CD14-positive monocyte (primary cell): ENCODE measurements around the gene APBA2. TPM values are rescaled to one million over a fixed set of nuclear protein-coding genes. Genes with fewer than 3 reads are reported as not detected.

Experiments used
- DNase-seq, 3 donors: peaks; one replicate each; pipeline ENCODE4 v3.0.0-alpha.2; 2011 to 2022
- H2AFZ ChIP-seq: 2 replicates; pipeline ENCODE4 v1.6.0; 2012; ENCODE audit warnings: mild to moderate bottlenecking, low read depth, low read length, inconsistent platforms; ENCODE audit not compliant: insufficient read depth, poor library complexity, severe bottlenecking
- H3K27ac ChIP-seq, 2 donors: 1 replicate in 1 of 2; 2 replicates in 1 of 2; pipeline ENCODE4 v1.5.1; 2012 to 2013; ENCODE audit warnings: low read length in 2 of 2, control low read depth in 1 of 2, inconsistent platforms in 1 of 2, low read depth in 1 of 2, mild to moderate bottlenecking in 1 of 2
- H3K27me3 ChIP-seq, 2 donors: one replicate each; pipeline versions ENCODE4 v1.6.0 to v1.6.1; 2011 to 2013; ENCODE audit warnings: low read length in 2 of 2; ENCODE audit not compliant: control insufficient read depth in 2 of 2, insufficient read depth in 2 of 2
- H3K36me3 ChIP-seq, 2 donors: replicated peaks in 1 of 2; 1 replicate in 1 of 2; 2 replicates in 1 of 2; pipeline versions ENCODE4 v1.5.1 to v1.6.1; 2012 to 2013; ENCODE audit warnings: low read length in 2 of 2, control low read depth in 1 of 2, inconsistent platforms in 1 of 2, mild to moderate bottlenecking in 1 of 2; ENCODE audit not compliant: insufficient read depth in 2 of 2, control insufficient read depth in 1 of 2
- H3K4me1 ChIP-seq, 2 donors: 1 replicate in 1 of 2; 2 replicates in 1 of 2; pipeline versions ENCODE4 v1.5.1 to v1.6.1; 2012 to 2013; ENCODE audit warnings: low read length in 2 of 2, control low read depth in 1 of 2, inconsistent platforms in 1 of 2, mild to moderate bottlenecking in 1 of 2, moderate library complexity in 1 of 2; ENCODE audit not compliant: insufficient read depth in 2 of 2, control insufficient read depth in 1 of 2
- H3K4me2 ChIP-seq: replicated peaks from 2 replicates; pipeline ENCODE3; 2012; ENCODE audit warnings: low read length, moderate library complexity, mild to moderate bottlenecking; ENCODE audit not compliant: poor library complexity, severe bottlenecking; ENCODE audit errors: extremely low read depth
- H3K4me3 ChIP-seq, 3 experiments: fragments of 200-600 bp in 1 of 3; sonication (generic) in 1 of 3; replicated peaks in 1 of 3; 1 replicate in 2 of 3; 2 replicates in 1 of 3; pipeline ENCODE4 v1.5.1; 2011 to 2013; ENCODE audit warnings: low read length in 3 of 3, mild to moderate bottlenecking in 3 of 3, control low read depth in 2 of 3, low read depth in 2 of 3, inconsistent platforms in 1 of 3, moderate library complexity in 1 of 3
- H3K79me2 ChIP-seq: 2 replicates; pipeline ENCODE4 v1.6.0; 2012; ENCODE audit warnings: mild to moderate bottlenecking, control low read depth, inconsistent platforms, low read length, moderate library complexity; ENCODE audit not compliant: insufficient read depth
- H3K9ac ChIP-seq: 2 replicates; pipeline ENCODE4 v1.6.0; 2017; ENCODE audit warnings: low read length, mild to moderate bottlenecking; ENCODE audit not compliant: insufficient read depth, poor library complexity, severe bottlenecking
- H3K9me3 ChIP-seq, 2 donors: replicated peaks in 1 of 2; 1 replicate in 1 of 2; 2 replicates in 1 of 2; pipeline versions ENCODE4 v1.5.1 to v1.6.1; 2012 to 2013; ENCODE audit warnings: low read length in 2 of 2, control low read depth in 1 of 2; ENCODE audit not compliant: control insufficient read depth in 1 of 2, insufficient read depth in 1 of 2
- H4K20me1 ChIP-seq: 2 replicates; pipeline ENCODE4 v1.6.0; 2012; ENCODE audit warnings: mild to moderate bottlenecking, low read length, control low read depth, moderate library complexity; ENCODE audit not compliant: insufficient read depth
- H3K27ac Mint-ChIP-seq, 7 donors: one replicate each; pipeline ENCODE4 v1.8.0; 2020; ENCODE audit warnings: mild to moderate bottlenecking in 7 of 7, mixed read lengths in 7 of 7, moderate library complexity in 6 of 7, inconsistent platforms in 2 of 7
- H3K27me3 Mint-ChIP-seq, 3 donors: one replicate each; pipeline ENCODE4 v1.8.0; 2021 to 2022; ENCODE audit warnings: low read depth in 3 of 3, mild to moderate bottlenecking in 3 of 3, mixed read lengths in 3 of 3, moderate library complexity in 3 of 3, inconsistent platforms in 1 of 3
- H3K36me3 Mint-ChIP-seq, 2 donors: one replicate each; pipeline ENCODE4 v1.8.0; 2020; ENCODE audit warnings: mixed read lengths in 2 of 2, inconsistent platforms in 1 of 2, mild to moderate bottlenecking in 1 of 2
- H3K4me1 Mint-ChIP-seq: one replicate; pipeline ENCODE4 v1.8.0; 2020; ENCODE audit warnings: mild to moderate bottlenecking, mixed read lengths
- H3K4me3 Mint-ChIP-seq, 2 donors: one replicate each; pipeline ENCODE4 v1.8.0; 2020; ENCODE audit warnings: mild to moderate bottlenecking in 2 of 2, mixed read lengths in 2 of 2, moderate library complexity in 1 of 2
- H3K9me3 Mint-ChIP-seq, 7 donors: one replicate each; pipeline ENCODE4 v1.8.0; 2020 to 2022; ENCODE audit warnings: mixed read lengths in 7 of 7, mild to moderate bottlenecking in 6 of 7, moderate library complexity in 6 of 7, inconsistent platforms in 2 of 7
- WGBS: methylation state at CpG from one replicate; pipeline ENCODE4 v1.1.5; 2013; ENCODE audit warnings: missing lambda C conversion rate; ENCODE audit not compliant: insufficient coverage; 5-methylcytosine and 5-hydroxymethylcytosine counted together
- intact Hi-C, 2 donors: fragments of 100-400 bp; cut with micrococcal nuclease; formaldehyde crosslinking; loops; one replicate each; pipeline versions ENCODE4 v1.15.0 to v1.15.1; 2023
- polyA plus RNA-seq, 3 donors: library from polyadenylated mRNA; depleted of rRNA in 1 of 3; unstranded in 2 of 3; stranded (reverse) in 1 of 3; fragments of 300-500 nt in 2 of 3; fragments of >200 nt in 1 of 3; fragmentation: Illumina TruSeq in 2 of 3; gene quantifications; 1 replicate in 2 of 3; 2 replicates in 1 of 3; pipeline ENCODE4 v1.2.3, GENCODE V29; 2012 to 2021
- TF ChIP-seq, protein P1 (sequence below): fragments of 200-600 bp; IDR thresholded peaks from one replicate; pipeline ENCODE4 v1.8.0; 2022; ENCODE audit warnings: antibody characterized with exemption, mild to moderate bottlenecking

APBA2 gene
- polyA plus RNA-seq, 3 donors: 0.30 TPM; not detected in 2

DNA sequence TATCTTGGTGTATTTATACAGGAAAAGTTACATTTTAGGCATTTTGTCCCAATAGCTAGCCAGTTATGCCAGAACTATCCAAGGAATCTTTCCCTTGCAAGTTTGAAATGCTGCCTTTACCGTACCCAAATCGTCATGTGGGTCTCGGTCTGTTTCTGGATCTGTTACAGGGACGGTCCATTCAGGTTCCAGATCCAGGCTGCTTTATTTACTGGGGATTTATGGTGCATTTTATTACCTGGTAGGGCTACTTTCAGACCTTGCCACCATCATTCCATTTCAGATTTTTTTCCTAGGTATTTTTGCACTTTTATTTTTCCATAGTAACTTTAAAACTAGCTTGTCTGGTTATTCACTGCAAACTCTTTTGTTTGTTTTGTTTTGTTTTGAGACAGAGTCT is 197.4 kb downstream of the APBA2 start:
- no peaks in the 10 kb centered on the region for H4K20me1 ChIP-seq
- WGBS: 100% methylated on average over 2 of the region's 4 CpGs
- no peak overlapping the region for H3K9ac ChIP-seq
- H3K27ac ChIP-seq: no peak overlapping the region
- no peaks in the 10 kb centered on the region for H3K27me3 ChIP-seq
- TF ChIP-seq, protein P1, sequence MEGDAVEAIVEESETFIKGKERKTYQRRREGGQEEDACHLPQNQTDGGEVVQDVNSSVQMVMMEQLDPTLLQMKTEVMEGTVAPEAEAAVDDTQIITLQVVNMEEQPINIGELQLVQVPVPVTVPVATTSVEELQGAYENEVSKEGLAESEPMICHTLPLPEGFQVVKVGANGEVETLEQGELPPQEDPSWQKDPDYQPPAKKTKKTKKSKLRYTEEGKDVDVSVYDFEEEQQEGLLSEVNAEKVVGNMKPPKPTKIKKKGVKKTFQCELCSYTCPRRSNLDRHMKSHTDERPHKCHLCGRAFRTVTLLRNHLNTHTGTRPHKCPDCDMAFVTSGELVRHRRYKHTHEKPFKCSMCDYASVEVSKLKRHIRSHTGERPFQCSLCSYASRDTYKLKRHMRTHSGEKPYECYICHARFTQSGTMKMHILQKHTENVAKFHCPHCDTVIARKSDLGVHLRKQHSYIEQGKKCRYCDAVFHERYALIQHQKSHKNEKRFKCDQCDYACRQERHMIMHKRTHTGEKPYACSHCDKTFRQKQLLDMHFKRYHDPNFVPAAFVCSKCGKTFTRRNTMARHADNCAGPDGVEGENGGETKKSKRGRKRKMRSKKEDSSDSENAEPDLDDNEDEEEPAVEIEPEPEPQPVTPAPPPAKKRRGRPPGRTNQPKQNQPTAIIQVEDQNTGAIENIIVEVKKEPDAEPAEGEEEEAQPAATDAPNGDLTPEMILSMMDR: no peak
- H3K4me2 ChIP-seq: no peak overlapping the region
- no peak for DNase-seq
- Mint-ChIP-seq H3K4me3 (no peak overlapping the region), H3K27ac (no peak overlapping the region), H3K9me3 (peaks cover 0 to 6% (median 0%) of the 10 kb centered on the region in 7 donors), H3K27me3 (peaks cover 6% of the 10 kb centered on the region in 3 donors), H3K4me1 (no peaks in the 10 kb centered on the region), H3K36me3 (no peaks in the 10 kb centered on the region)
- no peaks in the 10 kb centered on the region for H3K4me1 ChIP-seq
- no peaks in the 10 kb centered on the region for H3K9me3 ChIP-seq
- H3K36me3 ChIP-seq: no peaks in the 10 kb centered on the region
- no peak overlapping the region for H2AFZ ChIP-seq
- intact Hi-C loops: no loop called here
- no peak overlapping the region for H3K4me3 ChIP-seq
- H3K79me2 ChIP-seq: no peaks in the 10 kb centered on the region

DNA sequence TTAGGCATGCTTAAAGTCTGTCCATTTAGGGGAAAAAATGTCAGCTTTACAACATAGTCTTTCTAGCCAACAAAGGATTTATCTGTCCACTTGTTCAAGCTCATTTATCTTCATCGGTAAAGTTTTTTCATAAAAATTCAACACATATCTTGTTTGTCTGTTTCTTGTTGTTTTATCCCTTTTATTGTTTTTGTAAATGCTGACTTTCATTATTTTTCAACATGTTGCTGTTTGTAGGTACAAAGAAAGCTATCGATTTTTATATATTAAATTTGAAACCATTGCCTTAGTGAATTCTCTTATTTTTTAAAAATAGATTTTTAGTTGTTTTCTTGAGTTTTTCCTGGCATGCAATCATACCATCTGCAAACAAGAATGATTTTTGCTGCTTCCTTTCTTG is 198.1 kb downstream of the APBA2 start:
- TF ChIP-seq, protein P1: no peak
- no peak for DNase-seq
- intact Hi-C loops: no loop called here

More for the DNA sequence above, 198.1 kb downstream of the APBA2 start:
- H3K9me3 ChIP-seq: no peaks in the 10 kb centered on the region
- H4K20me1 ChIP-seq: no peaks in the 10 kb centered on the region
- no peak overlapping the region for H2AFZ ChIP-seq
- no peak overlapping the region for H3K9ac ChIP-seq
- peaks cover 6% of the 10 kb centered on the region in 3 donors for H3K27me3 Mint-ChIP-seq
- H3K27ac ChIP-seq: no peak overlapping the region
- H3K9me3 Mint-ChIP-seq: peaks cover 0 to 6% (median 0%) of the 10 kb centered on the region in 7 donors
- no peaks in the 10 kb centered on the region for H3K36me3 Mint-ChIP-seq
- no peaks in the 10 kb centered on the region for H3K27me3 ChIP-seq
- H3K4me1 Mint-ChIP-seq: no peaks in the 10 kb centered on the region
- H3K36me3 ChIP-seq: no peaks in the 10 kb centered on the region
- no peak overlapping the region for H3K4me3 ChIP-seq
- WGBS: no CpG with 5 or more reads among the region's 2 CpGs
- H3K4me3 Mint-ChIP-seq: no peak overlapping the region
- H3K79me2 ChIP-seq: no peaks in the 10 kb centered on the region
- H3K27ac Mint-ChIP-seq: no peak overlapping the region
- H3K4me1 ChIP-seq: no peaks in the 10 kb centered on the region
- H3K4me2 ChIP-seq: no peak overlapping the region
